Activated CD4-positive, alpha-beta memory T cell treated with anti-CD3 and anti-CD28 coated beads, Interleukin-2, amount 10 ng/mL, durations not matched to agents 7 days and 5 days (primary cell): ENCODE results near the gene RER1. TPM values are rescaled to one million over a fixed set of nuclear protein-coding genes. Genes with fewer than 3 reads are reported as not detected.
A peak's percentile ranks its signal among the peaks of the same experiment; 100 is the strongest.

Experiments used
- CTCF ChIA-PET: fragments of 350-600 bp; sonication (Branson Sonifier 250); formaldehyde crosslinking; loops from one replicate; lab custom pipeline; 2021; ENCODE audit warnings: antibody characterized with exemption, inconsistent platforms; lab: Charles Lee
- POLR2A ChIA-PET: fragments of 350-600 bp; sonication (Branson Sonifier 250); formaldehyde crosslinking; loops from one replicate; lab custom pipeline; 2021; ENCODE audit warnings: antibody characterized with exemption; lab: Charles Lee
- DNase-seq: peaks from one replicate; pipeline ENCODE4 v3.0.0-alpha.2; 2020
- H3K27ac Mint-ChIP-seq: one replicate; pipeline ENCODE4 v1.8.0; 2021; ENCODE audit warnings: mild to moderate bottlenecking, mixed read lengths
- H3K27me3 Mint-ChIP-seq: one replicate; pipeline ENCODE4 v1.8.0; 2021; ENCODE audit warnings: mixed read lengths
- H3K36me3 Mint-ChIP-seq: one replicate; pipeline ENCODE4 v1.8.0; 2021; ENCODE audit warnings: low read depth, mixed read lengths
- H3K4me1 Mint-ChIP-seq: one replicate; pipeline ENCODE4 v1.8.0; 2021; ENCODE audit warnings: mixed read lengths
- H3K4me3 Mint-ChIP-seq: one replicate; pipeline ENCODE4 v1.8.0; 2021; ENCODE audit warnings: mild to moderate bottlenecking, mixed read lengths
- H3K9me3 Mint-ChIP-seq: one replicate; pipeline ENCODE4 v1.8.0; 2021; ENCODE audit warnings: mixed read lengths
- total RNA-seq, 2 experiments: library from RNA; stranded (reverse); gene quantifications; one replicate each; pipeline ENCODE4 v1.2.3, GENCODE V29; 2021

Gene RER1
- total RNA-seq, 2 experiments from 2014 or later, result 151 to 160 TPM

DNA sequence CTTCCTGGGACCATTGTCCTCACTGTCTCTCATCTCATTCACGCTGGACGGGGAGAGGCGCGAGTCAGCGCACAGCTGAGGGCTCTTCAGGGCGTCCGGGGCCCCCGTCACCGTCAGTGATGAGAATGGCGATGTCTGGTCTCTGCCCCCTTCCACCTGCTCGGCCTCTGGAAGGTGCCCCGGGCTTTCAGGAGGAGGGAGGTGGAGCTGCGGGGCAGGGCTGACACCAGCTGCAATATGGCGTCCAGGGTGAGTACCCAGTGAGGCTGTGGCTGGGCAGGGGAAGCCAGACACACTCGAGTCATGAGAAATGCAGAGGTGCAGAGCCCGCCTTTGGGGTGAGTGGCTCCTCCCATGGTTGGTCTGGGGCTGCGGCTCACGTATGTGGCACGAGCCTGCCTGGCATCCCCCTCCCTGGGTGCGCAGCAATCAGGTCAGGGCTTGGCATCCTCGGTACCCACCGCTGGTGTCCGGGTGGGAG, 15.3 kb upstream of the RER1 start:
- H3K27me3 Mint-ChIP-seq, result no peaks in the 10 kb centered on the region
- CTCF ChIA-PET, result interaction anchor here (1.0 kb wide), 1 partner anchor 202 kb away, joined by 3 read pairs; no protein-coding TSS in a partner anchor
- no peaks in the 10 kb centered on the region for H3K4me1 Mint-ChIP-seq
- no peak overlapping the region for H3K4me3 Mint-ChIP-seq
- no peak overlapping the region for H3K27ac Mint-ChIP-seq
- no peaks in the 10 kb centered on the region for H3K9me3 Mint-ChIP-seq
- POLR2A ChIA-PET, result no interaction called here
- no peak for DNase-seq
- no peaks in the 10 kb centered on the region for H3K36me3 Mint-ChIP-seq

DNA sequence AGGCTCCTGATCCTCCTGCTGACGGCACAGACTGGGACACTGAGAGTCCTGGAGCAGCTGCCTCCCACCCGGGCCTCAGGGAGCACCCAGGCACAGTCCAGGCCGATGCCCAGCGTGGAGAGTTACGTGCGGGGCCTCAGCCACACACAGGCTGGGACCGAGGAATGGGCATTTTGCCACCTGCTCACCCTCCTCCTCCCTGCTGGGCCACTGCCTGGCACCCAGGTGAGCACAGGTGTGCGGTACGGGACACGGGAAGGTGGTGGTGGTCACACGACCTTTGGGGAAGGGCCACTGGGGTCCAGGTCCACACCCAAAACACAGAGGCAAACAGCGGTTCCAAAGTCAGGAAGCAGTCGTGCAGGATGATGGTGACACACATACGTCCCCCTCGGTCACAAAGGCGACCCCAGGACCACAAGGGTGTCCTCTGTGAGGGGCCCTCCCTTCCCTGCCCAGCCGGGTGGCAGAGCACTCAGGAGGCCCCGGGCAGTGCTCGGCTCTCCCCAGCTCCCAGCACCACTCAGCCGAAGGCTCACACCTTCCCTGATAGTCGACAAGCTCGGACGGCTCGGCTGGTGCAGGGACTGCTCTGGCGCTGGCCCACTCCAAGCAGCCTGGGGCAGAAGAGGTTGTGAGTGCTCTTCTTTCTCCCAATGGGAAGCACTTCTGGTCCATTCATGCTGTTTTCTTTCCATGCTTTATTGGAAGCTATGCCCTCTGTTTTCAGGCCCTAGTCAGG, 14.5 kb upstream of the RER1 start:
- Mint-ChIP-seq H3K9me3 (no peaks in the 10 kb centered on the region), H3K4me1 (peaks cover 4% of the 10 kb centered on the region), H3K36me3 (no peaks in the 10 kb centered on the region), H3K27ac (no peak overlapping the region), H3K27me3 (no peaks in the 10 kb centered on the region), H3K4me3 (no peak overlapping the region)
- POLR2A ChIA-PET, result no interaction called here
- CTCF ChIA-PET, result interaction anchor here (1.0 kb wide), 2 partner anchors 182 to 202 kb away, joined by 3 read pairs; partner anchors contain the start of gene FAAP20
- no peak for DNase-seq

DNA sequence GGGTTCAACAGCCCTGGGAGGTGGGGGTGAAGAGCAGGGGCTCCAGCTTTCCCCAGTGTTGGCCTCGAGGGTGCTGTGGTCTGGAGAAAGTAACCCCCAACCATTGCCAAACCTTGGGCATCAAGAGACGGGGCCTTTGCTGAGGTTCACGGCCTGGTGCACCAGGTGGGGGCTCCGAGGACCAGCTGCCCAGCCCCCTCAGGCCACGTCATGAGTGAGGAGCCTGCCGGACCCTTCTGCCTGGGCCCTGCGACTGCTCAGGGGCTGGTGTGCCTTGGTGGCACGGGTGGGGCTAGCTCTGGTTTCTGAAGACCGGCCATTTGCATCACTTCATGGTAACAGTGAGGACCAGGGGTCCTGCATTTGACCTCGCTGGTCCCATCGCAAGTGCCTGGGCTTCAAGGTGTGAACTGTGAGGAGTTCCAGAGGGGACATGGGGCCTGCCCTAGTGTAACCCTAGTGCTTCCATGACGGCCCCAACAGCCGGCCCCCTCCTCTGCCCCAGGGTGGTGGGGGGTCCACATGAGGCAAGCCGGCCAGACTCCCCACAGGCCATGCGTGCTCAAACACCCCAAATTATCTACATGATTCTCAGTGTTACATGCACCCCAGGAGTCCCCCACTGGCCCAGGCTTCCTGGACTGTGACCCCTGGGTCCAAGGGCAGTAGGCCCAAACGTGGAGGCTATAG, 13.7 kb upstream of the RER1 start:
- peaks cover 8% of the 10 kb centered on the region for H3K4me1 Mint-ChIP-seq
- ChIA-PET CTCF (interaction anchor here (1.0 kb wide), 1 partner anchor 183 kb away, joined by 3 read pairs; the partner anchor contains the start of gene FAAP20), POLR2A (no interaction called here)
- no peak overlapping the region for H3K4me3 Mint-ChIP-seq
- DNase-seq, result no peak
- no peaks in the 10 kb centered on the region for H3K36me3 Mint-ChIP-seq
- H3K27me3 Mint-ChIP-seq, result no peaks in the 10 kb centered on the region
- H3K27ac Mint-ChIP-seq, result no peak overlapping the region
- no peaks in the 10 kb centered on the region for H3K9me3 Mint-ChIP-seq

- POLR2A ChIA-PET, result interaction anchor here (1.4 kb wide), 1 partner anchor 184 kb away, joined by 4 read pairs; the partner anchor contains the start of gene FAAP20
- Mint-ChIP-seq H3K4me1 (peaks cover 8% of the 10 kb centered on the region), H3K9me3 (no peaks in the 10 kb centered on the region), H3K4me3 (no peak overlapping the region), H3K27ac (no peak overlapping the region), H3K27me3 (no peaks in the 10 kb centered on the region), H3K36me3 (no peaks in the 10 kb centered on the region)
- CTCF ChIA-PET, result interaction anchor here (1.5 to 6.7 kb wide), 2 partner anchors 179 to 182 kb away, joined by 3 to 175 read pairs; partner anchors contain the start of gene FAAP20
- DNase-seq, result no peak
Measured at GRCh38 chr1:2378441-2378851, 13.2 kb upstream of the RER1 start.

DNA sequence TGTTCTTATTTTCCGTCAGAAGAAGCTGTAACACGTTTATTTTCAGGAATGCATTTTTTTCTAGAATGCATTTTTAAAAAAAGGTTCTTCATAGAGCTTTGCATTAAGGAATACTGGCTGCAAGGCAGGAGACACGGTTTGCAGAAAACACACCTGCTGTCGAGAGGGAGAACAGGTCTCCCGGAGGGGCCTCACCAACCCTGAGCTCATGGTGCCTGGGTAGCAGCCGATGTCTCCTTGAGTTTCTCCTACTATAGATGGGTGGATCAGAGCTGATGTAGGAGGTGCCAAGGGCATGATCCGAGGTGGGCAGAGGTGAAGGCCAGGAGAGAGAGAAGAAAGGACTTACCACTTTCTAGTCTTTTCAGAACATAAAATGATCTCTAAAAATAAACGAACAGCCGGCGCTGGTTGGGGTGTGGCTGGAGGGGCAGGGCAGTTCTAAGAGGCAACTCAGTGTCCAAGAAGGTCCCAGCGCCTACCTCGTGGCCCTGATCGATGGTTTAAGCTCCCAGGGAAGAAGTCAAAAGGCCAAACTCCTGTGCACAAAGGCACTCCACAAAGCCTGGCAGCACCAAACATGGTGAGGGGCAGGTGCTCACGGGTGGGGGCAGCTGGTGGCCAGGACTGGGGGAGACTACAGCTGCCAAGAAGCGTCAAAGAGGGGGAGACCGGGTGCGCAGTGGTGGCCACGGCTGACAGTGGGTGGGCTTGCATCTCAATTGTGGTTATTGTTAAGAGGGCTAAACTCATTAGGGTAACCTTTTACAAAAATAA, 12.5 kb upstream of the RER1 start:
- DNase-seq, result no peak
- ChIA-PET CTCF (interaction anchor here (1.1 to 6.7 kb wide), 4 partner anchors 13 to 183 kb away, joined by 3 to 175 read pairs (median 12); partner anchors contain the start of genes FAAP20 and RER1), POLR2A (interaction anchor here (1.4 kb wide), 2 partner anchors 177 to 185 kb away, joined by 3 to 4 read pairs; partner anchors contain the start of genes FAAP20 and TNFRSF14)
- Mint-ChIP-seq H3K4me3 (no peak overlapping the region), H3K4me1 (peaks cover 8% of the 10 kb centered on the region), H3K9me3 (no peaks in the 10 kb centered on the region), H3K36me3 (no peaks in the 10 kb centered on the region), H3K27ac (no peak overlapping the region), H3K27me3 (no peaks in the 10 kb centered on the region)

DNA sequence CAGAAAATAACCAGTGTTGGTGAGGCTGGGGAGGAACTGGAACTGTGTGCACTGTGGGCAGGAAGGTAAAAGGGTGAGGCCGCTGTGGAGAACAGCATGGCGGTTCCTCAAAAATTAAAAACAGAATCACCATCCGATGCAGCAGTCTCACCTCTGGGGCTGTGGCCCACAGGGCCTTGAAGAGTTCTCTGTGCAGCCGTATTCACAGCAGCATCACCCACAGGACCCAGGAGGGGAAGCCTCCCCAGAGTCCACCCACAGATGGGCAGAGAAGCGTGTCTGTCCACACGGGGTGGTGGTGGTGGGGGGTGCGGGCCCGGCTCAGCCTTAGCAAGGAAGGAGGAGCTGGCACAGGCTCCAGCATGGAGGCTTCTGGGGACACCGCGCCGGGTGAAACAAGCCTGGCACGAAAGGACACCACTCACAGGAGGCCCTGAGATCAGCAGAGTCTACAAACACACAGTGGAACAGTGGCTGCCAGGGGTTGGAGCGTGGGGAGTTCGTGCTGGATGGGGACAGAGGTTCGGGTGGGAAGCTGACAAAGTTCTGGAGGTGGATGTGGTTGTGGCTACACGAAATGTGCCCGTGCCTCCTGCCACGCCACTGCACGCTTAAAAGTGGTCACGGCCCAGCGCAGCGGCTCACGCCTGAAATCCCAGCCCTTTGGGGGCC, 11.8 kb upstream of the RER1 start:
- DNase-seq, result no peak
- POLR2A ChIA-PET, result interaction anchor here (1.0 to 2.8 kb wide), 5 partner anchors 12 to 191 kb away, joined by 3 to 48 read pairs (median 4); partner anchors contain the start of genes FAAP20, MORN1, RER1 and TNFRSF14
- no peak overlapping the region for H3K27ac Mint-ChIP-seq
- H3K9me3 Mint-ChIP-seq, result no peaks in the 10 kb centered on the region
- no peaks in the 10 kb centered on the region for H3K36me3 Mint-ChIP-seq
- H3K4me1 Mint-ChIP-seq, result peaks cover 8% of the 10 kb centered on the region
- CTCF ChIA-PET, result interaction anchor here (0.7 to 6.7 kb wide), 5 partner anchors 12 to 184 kb away, joined by 3 to 175 read pairs (median 7); partner anchors contain the start of genes FAAP20 and RER1
- H3K4me3 Mint-ChIP-seq, result no peak overlapping the region
- H3K27me3 Mint-ChIP-seq, result no peaks in the 10 kb centered on the region

DNA sequence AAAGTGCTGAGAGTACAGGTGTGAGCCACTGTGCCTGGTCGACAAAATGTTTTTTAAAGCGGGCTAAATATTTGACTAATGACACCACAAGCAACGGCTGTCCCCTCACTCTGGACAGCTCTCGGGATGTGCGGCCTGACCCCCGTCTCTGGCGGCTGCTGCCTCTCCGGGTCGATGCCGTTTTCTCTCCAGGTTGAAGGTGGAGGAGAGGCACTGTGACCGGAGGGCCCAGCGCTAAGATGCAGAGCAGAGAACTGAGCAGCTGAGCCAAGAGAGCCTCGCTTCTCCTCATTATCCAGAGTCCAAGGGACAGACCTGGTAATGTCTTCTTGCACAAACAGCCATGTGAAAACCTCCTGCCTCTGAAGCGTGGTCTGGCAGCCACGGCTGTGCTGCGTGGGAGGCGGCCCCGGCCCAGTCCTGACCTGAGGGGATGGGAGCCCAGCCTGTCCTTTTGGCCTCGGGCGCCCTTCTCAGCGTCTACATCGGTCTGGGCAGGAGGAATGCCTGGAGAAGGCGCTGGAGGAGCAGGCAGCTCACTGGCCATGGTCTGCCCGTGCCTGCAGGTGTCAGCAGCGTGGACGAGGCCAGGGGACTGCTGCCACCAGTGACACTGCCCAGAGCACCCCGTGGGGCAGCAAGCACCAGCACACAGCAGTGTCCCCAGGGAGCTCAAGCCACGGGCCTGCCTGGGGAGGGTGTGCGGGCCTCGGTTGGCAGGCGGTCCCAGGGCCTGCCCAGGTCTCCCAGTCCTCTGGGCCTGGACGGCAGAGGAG, 10.6 kb upstream of the RER1 start:
- Mint-ChIP-seq H3K4me3 (no peak overlapping the region), H3K4me1 (peaks cover 8% of the 10 kb centered on the region), H3K27ac (no peak overlapping the region), H3K36me3 (no peaks in the 10 kb centered on the region), H3K27me3 (no peaks in the 10 kb centered on the region), H3K9me3 (no peaks in the 10 kb centered on the region)
- ChIA-PET CTCF (interaction anchor here (0.7 to 6.7 kb wide), 22 partner anchors 10 to 241 kb away, joined by 3 to 175 read pairs (median 5); partner anchors contain the start of genes FAAP20, MORN1, RER1 and SKI), POLR2A (interaction anchor here (0.7 to 2.8 kb wide), 11 partner anchors 10 to 232 kb away, joined by 3 to 48 read pairs (median 3); partner anchors contain the start of genes FAAP20, MORN1 and RER1)
- DNase-seq, result no peak

DNA sequence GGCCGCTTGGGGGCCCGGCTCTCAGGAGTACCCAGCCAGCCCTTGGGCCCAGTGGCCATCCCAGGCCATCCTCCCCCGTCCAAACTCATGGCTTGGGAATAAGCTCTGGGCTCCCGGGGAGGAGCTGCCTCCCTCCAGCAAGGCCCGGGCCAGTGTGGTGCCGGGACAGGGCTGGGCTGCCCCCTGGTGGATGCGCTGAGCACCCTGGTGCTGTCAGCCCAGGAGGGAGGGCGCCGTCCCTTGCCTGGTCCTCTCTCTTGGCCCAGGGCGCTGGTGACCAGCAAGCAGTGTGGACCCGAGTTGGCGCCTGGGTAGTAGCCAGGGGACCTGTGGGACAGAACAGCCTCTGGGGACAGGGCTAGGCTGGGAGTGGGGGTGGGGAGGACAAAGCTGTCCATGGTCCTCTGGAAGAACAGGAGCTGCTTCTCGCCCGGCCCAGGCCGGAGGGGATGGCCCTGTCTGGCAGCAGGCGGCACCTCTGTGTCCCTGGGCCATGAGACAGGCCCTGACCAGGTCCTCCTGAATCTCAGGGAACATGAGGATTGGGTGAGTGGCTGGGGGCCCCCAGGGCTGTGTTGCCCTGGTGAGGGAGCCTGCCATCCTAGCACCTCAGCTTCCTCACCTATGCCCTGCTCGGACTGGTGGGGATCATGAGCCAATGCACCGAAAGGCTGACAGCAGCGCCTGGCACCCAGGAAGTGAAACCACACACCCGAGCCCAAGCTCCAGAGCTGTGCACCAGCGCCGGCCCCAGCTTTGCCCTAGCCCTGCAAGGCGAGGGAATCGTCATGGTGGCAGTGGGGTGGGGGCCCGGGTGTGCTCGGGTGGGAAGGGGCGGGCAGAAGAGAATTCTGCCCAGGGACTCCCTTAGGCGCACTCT, 9.7 kb upstream of the RER1 start:
- POLR2A ChIA-PET, result interaction anchor here (0.7 to 2.8 kb wide), 13 partner anchors 9 to 473 kb away, joined by 3 to 48 read pairs (median 3); partner anchors contain the start of genes FAAP20, MORN1 and RER1
- Mint-ChIP-seq H3K4me3 (no peak overlapping the region), H3K36me3 (no peaks in the 10 kb centered on the region), H3K9me3 (no peaks in the 10 kb centered on the region), H3K4me1 (peaks cover 8% of the 10 kb centered on the region), H3K27ac (no peak overlapping the region), H3K27me3 (no peaks in the 10 kb centered on the region)
- CTCF ChIA-PET, result interaction anchor here (0.6 to 6.7 kb wide), 27 partner anchors 9 to 1417 kb away, joined by 3 to 175 read pairs (median 4); partner anchors contain the start of genes FAAP20, MORN1, RER1 and SKI
- DNase-seq, result peak; percentile 81

GRCh38 chr1:2382621-2383361, 8.8 kb upstream of the RER1 start:
- Mint-ChIP-seq H3K27ac (no peak overlapping the region), H3K4me3 (no peak overlapping the region), H3K36me3 (no peaks in the 10 kb centered on the region), H3K9me3 (no peaks in the 10 kb centered on the region), H3K4me1 (peaks cover 8% of the 10 kb centered on the region), H3K27me3 (no peaks in the 10 kb centered on the region)
- DNase-seq, result peak; percentile 38
- ChIA-PET CTCF (interaction anchor here (0.6 to 6.7 kb wide), 15 partner anchors 9 to 1416 kb away, joined by 3 to 175 read pairs (median 7); partner anchors contain the start of genes FAAP20, MORN1, RER1 and SKI), POLR2A (interaction anchor here (0.8 to 2.8 kb wide), 8 partner anchors 9 to 473 kb away, joined by 3 to 48 read pairs (median 8); partner anchors contain the start of genes FAAP20, MORN1 and RER1)
